Right lobe of liver (tissue), 6 donors: ENCODE measurements around the gene AIMP2. TPM values are rescaled to one million over a fixed set of nuclear protein-coding genes. Genes with fewer than 3 reads are reported as not detected.

Experiments
- ATAC-seq, 4 donors: fragments of 200-7000 bp; cut with Tn5 transposase; one replicate each; pipeline ENCODE4 v1.9.1; 2020; ENCODE audit warnings: mild to moderate bottlenecking in 4 of 4, moderate library complexity in 4 of 4
- DNase-seq, 3 donors: peaks; one replicate each; pipeline ENCODE4 v3.0.0-alpha.2; 2020
- H3K27ac ChIP-seq, 3 donors: fragments of 200-600 bp; one replicate each; pipeline ENCODE4 v1.8.0; 2022
- H3K27me3 ChIP-seq, 2 donors: fragments of 200-600 bp; one replicate each; pipeline ENCODE4 v1.8.0; 2022
- H3K36me3 ChIP-seq, 4 donors: fragments of 200-600 bp; sonication (generic) in 1 of 4; one replicate each; pipeline versions ENCODE4 v1.5.1 to v1.8.0; 2017 to 2022; ENCODE audit warnings: control low read depth in 1 of 4
- H3K4me1 ChIP-seq, 4 donors: fragments of 200-600 bp; sonication (generic) in 1 of 4; one replicate each; pipeline versions ENCODE4 v1.5.1 to v1.8.0; 2017 to 2022; ENCODE audit warnings: control low read depth in 1 of 4
- H3K4me3 ChIP-seq, 3 donors: fragments of 200-600 bp; one replicate each; pipeline ENCODE4 v1.8.0; 2022
- H3K9me3 ChIP-seq, 4 donors: fragments of 200-600 bp; sonication (generic) in 1 of 4; one replicate each; pipeline versions ENCODE4 v1.5.1 to v1.8.0; 2017 to 2022; ENCODE audit warnings: control low read depth in 1 of 4
- POLR2A ChIP-seq: fragments of 450-650 bp; IDR thresholded peaks from one replicate; pipeline ENCODE4 v1.6.1; 2017; ENCODE audit warnings: antibody characterized with exemption, mild to moderate bottlenecking
- WGBS: methylation state at CpG from one replicate; pipeline ENCODE4 v1.1.6; 2018; ENCODE audit warnings: low coverage, low lambda C conversion rate; ENCODE audit not compliant: insufficient coverage; ENCODE audit errors: missing lambda C conversion rate; 5-methylcytosine and 5-hydroxymethylcytosine counted together
- intact Hi-C, 2 donors: fragments of 100-400 bp; cut with DNase I; formaldehyde crosslinking; loops; one replicate each; pipeline versions ENCODE4 v1.11.2 to v1.14.1; 2022
- total RNA-seq, 6 experiments: library from RNA; depleted of rRNA in 2 of 6; stranded (reverse); fragments of >200 nt in 2 of 6; fragmentation: NEBNext Ultra II Directional in 3 of 6; extraction: Animal tissue kit (Norgen Biotek cat#: 25700) in 3 of 6; gene quantifications; one replicate each; pipeline versions ENCODE4 v1.1.0 to v1.2.4, GENCODE V29; 2016 to 2023
- TF ChIP-seq, protein P1 (sequence below), 4 donors: fragments of 200-600 bp in 3 of 4; fragments of 450-650 bp in 1 of 4; IDR thresholded peaks; one replicate each; pipeline versions ENCODE4 v1.5.1 to v1.8.0; 2016 to 2022; ENCODE audit warnings: antibody characterized with exemption in 4 of 4, mild to moderate bottlenecking in 2 of 4
- donor health status: DM: no; HTN: yes; CAD: no.
- donor health status: DM: no; HTN: no; CAD: no.
- donor health status: DM: no; HTN: no; CAD: no.
- donor health status: DM: no; HTN: yes; CAD: no.
- donor health status: DM: no; HTN: yes; CAD: no.

Gene AIMP2
- total RNA-seq, 6 experiments from 2014 or later: 20.2 to 53.6 (median 24.6) TPM

DNA sequence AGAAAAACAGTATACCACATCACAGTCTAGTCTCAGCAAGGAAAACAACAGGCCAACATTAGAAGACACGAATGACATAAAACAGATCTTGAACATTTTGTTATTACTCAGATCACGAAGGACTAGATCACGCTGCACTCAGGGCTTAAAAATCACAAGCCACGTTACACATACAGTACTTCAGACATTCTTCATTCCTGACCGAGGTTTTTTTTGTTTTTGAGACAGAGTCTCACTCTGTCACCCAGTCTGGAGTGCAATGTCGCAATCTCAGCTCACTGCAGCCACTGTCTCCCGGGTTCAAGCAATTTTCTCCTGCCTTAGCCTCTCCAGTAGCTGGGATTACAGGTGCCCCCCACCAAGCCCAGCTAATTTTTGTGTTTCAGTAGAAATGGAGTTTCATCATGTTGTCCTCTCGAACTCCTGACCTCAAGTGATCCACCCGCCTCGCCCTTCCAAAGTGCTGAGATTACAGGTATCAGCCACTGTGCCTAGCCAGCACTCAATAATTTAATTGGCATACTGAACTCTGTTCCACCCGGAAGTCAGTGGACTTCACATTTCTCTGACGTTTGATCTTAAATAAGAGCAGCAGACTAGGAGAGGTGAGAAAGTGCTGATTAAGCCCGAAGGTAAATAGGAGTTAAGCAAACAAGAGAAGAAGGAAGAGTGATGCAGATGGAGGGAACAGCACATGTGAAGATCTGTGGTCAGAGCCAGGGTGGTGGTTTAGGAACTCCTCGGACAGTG, 3.5 kb downstream of the AIMP2 start:
- H3K9me3 ChIP-seq: no peaks in the 10 kb centered on the region
- WGBS: 28% methylated on average over 14 of the region's 14 CpGs
- peaks cover 0 to 50% (median 12%) of the 10 kb centered on the region in 4 donors for H3K4me1 ChIP-seq
- no peaks in the 10 kb centered on the region for H3K27me3 ChIP-seq
- peak overlapping the region in 1 of 3 donors; percentile 5 for H3K4me3 ChIP-seq
- peaks cover 0 to 9% (median 4%) of the 10 kb centered on the region in 4 donors for H3K36me3 ChIP-seq
- ATAC-seq (peak; percentile 56 to 69 (median 60)), DNase-seq (peak; percentile 50 to 82 (median 71))
- intact Hi-C loops: no loop called here
- peak overlapping the region; percentile 51 to 95 (median 75) for H3K27ac ChIP-seq
- TF ChIP-seq, protein P1, sequence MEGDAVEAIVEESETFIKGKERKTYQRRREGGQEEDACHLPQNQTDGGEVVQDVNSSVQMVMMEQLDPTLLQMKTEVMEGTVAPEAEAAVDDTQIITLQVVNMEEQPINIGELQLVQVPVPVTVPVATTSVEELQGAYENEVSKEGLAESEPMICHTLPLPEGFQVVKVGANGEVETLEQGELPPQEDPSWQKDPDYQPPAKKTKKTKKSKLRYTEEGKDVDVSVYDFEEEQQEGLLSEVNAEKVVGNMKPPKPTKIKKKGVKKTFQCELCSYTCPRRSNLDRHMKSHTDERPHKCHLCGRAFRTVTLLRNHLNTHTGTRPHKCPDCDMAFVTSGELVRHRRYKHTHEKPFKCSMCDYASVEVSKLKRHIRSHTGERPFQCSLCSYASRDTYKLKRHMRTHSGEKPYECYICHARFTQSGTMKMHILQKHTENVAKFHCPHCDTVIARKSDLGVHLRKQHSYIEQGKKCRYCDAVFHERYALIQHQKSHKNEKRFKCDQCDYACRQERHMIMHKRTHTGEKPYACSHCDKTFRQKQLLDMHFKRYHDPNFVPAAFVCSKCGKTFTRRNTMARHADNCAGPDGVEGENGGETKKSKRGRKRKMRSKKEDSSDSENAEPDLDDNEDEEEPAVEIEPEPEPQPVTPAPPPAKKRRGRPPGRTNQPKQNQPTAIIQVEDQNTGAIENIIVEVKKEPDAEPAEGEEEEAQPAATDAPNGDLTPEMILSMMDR (IDR thresholded peaks at IDR 0.05): no peak
- no peak for TF ChIP-seq POLR2A

DNA sequence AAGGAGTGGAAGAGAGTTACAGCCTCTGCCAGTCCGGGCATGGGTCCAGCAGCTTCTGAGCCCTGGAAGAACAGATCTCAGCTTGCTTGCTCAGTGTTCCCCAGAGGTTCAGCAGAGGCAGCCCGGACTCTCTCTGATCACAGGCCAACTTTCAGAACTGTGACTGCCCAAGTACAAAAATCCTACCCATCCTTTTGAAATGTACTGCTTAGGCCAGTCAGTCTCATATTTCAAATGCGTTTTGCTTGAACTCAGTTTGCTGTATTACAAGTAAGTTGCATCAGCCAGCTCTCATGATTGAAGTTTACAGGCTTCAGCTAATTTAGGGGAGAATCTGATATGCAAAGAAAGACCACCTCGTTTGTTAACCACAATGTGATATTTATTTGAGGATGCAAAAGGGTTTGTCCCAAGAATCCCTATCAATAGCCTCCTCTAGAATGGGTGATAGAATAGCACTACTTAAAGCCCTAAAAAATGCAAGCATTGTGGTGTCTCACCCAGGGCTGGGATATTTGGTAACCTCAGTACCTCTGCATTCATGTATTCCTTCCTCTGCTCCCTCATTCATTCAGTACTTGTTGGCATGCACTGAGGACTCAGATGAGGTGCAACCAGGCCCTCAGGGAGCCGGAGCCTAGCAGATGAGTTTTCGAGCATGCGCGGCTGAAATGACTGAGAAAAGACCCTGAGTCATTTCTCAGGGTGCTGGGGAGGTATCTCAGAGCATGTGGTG, 7.0 kb downstream of the AIMP2 start:
- H3K4me1 ChIP-seq: peaks cover 0 to 29% (median 8%) of the 10 kb centered on the region in 4 donors
- ATAC-seq: peak; percentile 28 to 79 (median 72)
- TF ChIP-seq, protein P1 (IDR thresholded peaks at IDR 0.05): no peak
- TF ChIP-seq POLR2A: no peak
- WGBS: 73% methylated on average over 7 of the region's 8 CpGs
- H3K36me3 ChIP-seq: peaks cover 0 to 43% (median 18%) of the 10 kb centered on the region in 4 donors
- intact Hi-C loops: no loop called here
- no peak overlapping the region for H3K4me3 ChIP-seq
- no peaks in the 10 kb centered on the region for H3K27me3 ChIP-seq
- peak overlapping the region in 1 of 3 donors; percentile 34 for H3K27ac ChIP-seq
- H3K9me3 ChIP-seq: no peaks in the 10 kb centered on the region
- DNase-seq: peak; percentile 56 to 82 (median 81)

DNA sequence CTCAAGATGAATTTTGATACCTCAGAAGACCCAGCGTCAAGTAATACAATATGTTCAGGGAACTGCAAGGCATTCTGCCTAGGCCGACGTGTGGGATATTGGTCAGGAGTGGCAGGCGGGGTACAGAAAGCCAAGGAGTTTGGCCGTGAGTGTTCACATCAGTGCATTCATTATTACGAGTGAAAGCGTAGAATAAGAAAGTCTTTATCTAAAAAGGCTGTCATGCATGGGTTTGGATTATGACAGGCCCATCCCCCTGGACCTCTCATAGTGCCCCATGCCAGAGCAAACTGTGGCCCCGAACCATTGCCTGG, 7.5 kb downstream of the AIMP2 start:
- TF ChIP-seq POLR2A: no peak
- TF ChIP-seq, protein P1 (IDR thresholded peaks at IDR 0.05): no peak
- no peaks in the 10 kb centered on the region for H3K9me3 ChIP-seq
- no peak for ATAC-seq
- no peak overlapping the region for H3K27ac ChIP-seq
- H3K36me3 ChIP-seq: peaks cover 0 to 46% (median 21%) of the 10 kb centered on the region in 4 donors
- H3K4me3 ChIP-seq: no peak overlapping the region
- peak in 1 of 3 donors; percentile 28 for DNase-seq
- peaks cover 0 to 25% (median 7%) of the 10 kb centered on the region in 4 donors for H3K4me1 ChIP-seq
- 93% methylated on average over 8 of the region's 8 CpGs for WGBS
- no peaks in the 10 kb centered on the region for H3K27me3 ChIP-seq
- intact Hi-C loops: no loop called here

DNA sequence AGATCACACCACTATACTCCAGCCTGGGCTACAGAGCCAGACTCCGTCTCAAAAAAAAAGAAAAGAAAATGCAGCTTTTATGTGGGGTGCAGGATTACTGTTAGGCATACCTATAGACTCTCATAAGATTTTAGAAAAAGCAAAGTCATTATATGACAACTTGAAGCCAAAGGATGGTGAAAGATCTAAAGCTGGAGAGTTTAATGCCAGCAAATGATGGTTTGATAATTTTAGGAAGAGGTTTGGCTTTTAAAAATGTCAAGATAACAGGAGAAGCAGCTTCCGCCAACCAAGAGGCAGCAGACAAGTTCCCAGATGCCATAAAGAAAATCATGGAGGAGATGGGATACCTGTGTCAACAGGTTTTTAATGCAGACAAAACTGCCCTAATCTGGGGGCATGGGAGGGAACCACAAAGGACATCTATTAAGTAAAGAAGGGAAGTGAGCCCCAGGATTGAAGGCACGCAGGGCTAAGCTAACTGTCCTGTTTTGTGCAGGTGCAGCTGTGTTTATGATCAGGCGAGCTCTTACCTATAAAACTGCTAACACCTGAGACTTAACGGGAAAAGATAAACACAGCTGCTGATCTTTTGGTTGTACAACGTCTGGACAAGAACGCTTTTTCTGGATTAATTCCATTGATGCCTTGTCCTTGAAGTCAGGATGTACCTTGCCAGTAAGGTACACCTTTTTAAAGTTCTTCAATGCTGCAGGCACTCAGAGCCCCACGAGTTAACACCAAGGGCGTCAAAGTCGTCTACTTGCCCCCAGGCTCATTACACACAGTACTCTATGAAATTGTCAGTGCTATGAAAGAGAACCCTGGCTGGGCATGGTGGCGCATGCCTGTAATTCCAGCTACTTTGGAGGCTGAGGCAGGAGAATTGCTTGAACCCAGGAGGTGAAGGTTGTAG, 11.6 kb downstream of the AIMP2 start:
- no peak for DNase-seq
- 88% methylated on average over 11 of the region's 11 CpGs for WGBS
- intact Hi-C loops: no loop called here
- Histone ChIP-seq H3K4me1 (peaks cover 0 to 7% (median 3%) of the 10 kb centered on the region in 4 donors), H3K27ac (no peak overlapping the region), H3K36me3 (peaks cover 0 to 86% (median 39%) of the 10 kb centered on the region in 4 donors), H3K4me3 (no peak overlapping the region), H3K27me3 (no peaks in the 10 kb centered on the region), H3K9me3 (no peaks in the 10 kb centered on the region)
- no peak for ATAC-seq
- TF ChIP-seq, protein P1 (IDR thresholded peaks at IDR 0.05): no peak
- no peak for TF ChIP-seq POLR2A
